Posterior vena cava (tissue), 2 donors: ENCODE data around the gene NEK7. TPM values are rescaled to one million over a fixed set of nuclear protein-coding genes. Genes with fewer than 3 reads are reported as not detected.

Experiments
- DNase-seq: peaks from one replicate; pipeline ENCODE4 v3.0.0-alpha.2; 2020; ENCODE audit warnings: low spot score
- intact Hi-C, 2 donors: fragments of 100-400 bp; cut with DNase I; formaldehyde crosslinking; loops; one replicate each; pipeline versions ENCODE4 v1.14.1 to v1.14.2; 2022 to 2023
- total RNA-seq, 2 donors: library from RNA; stranded (reverse); fragmentation: NEBNext Ultra II Directional; extraction: Animal tissue kit (Norgen Biotek cat#: 25700); gene quantifications; one replicate each; pipeline ENCODE4 v1.2.1, GENCODE V29; 2021
- donor health status: DM: yes; HTN: yes; CAD: no.
- donor health status: DM: yes; HTN: yes; CAD: no.

The NEK7 gene
- total RNA-seq, 2 donors from 2014 or later: 117 to 165 TPM

- intact Hi-C loops: no loop called here
- no peak for DNase-seq
These were observed 9.3 kb downstream of the NEK7 start for GRCh38 chr1:198165927-198166647.

DNA sequence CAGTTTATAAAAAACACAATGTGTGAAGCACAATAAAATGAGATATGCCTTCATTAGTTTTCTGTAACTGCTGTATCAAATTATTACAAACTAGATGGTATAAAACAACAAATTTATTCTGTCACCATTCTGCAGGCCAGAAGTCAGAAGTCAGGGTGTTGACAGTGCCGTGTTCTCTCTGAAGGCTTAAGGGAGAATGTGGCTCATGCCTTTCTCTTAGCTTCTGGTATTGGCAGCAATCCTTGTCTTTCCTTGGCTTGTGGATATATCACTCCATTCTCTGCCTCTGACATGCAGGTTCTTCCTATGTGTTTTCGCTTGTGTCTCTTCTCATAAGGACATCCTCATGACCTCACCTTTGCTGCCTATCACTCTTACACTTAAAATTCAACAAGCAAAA is 10.1 kb downstream of the NEK7 start:
- intact Hi-C loops: no loop called here
- no peak for DNase-seq

GRCh38 chr1:198167436-198167934 is 10.7 kb downstream of the NEK7 start:
- intact Hi-C loops: no loop called here
- DNase-seq: no peak

- intact Hi-C loops: no loop called here
- DNase-seq: no peak
These were observed 11.4 kb downstream of the NEK7 start for GRCh38 chr1:198168227-198168626.

DNA sequence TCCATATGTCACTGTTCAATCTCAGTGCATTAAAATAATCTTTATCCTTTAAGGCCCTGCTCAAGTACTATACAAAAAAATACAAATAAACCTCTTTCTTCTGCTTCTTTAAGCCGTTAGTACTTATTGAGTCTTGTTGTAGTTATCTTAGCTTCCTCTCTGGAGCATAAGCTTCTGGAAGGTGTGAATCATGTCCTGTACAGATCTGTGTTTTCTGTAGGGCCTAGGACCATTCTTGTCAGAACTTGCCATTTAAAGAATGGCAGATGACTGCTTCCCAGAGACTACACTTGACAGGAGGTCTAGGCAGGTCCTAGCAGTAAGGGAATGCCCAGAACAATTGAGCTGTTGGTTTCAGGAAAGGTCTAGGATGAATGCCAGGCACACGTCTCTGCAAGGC is 12.9 kb downstream of the NEK7 start:
- intact Hi-C loops: no loop called here
- DNase-seq: no peak

- intact Hi-C loops: no loop called here
- no peak for DNase-seq
These were observed 15.1 kb downstream of the NEK7 start for GRCh38 chr1:198171667-198172540.

DNA sequence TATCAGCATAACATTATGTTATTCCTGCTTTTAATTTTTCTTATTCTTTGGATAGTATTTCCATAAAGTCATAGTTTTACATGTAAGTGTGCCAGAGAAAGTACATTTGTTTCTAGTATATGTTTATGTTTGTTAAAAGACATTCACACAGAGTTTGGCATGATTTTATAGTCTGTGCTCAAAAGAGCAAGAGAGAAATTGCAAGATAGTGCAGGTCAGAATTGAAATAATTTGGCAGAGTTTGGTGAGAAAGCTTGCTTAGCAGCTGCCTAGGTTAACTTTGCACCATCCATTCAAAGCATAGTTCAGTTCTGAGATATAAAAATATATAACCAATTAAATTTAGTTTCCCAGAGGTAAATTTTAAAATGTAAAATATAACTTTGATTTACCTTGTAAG is 17.0 kb downstream of the NEK7 start:
- intact Hi-C loops: no loop called here
- no peak for DNase-seq

GRCh38 chr1:198174297-198174696 is 17.5 kb downstream of the NEK7 start:
- intact Hi-C loops: no loop called here
- no peak for DNase-seq

DNA sequence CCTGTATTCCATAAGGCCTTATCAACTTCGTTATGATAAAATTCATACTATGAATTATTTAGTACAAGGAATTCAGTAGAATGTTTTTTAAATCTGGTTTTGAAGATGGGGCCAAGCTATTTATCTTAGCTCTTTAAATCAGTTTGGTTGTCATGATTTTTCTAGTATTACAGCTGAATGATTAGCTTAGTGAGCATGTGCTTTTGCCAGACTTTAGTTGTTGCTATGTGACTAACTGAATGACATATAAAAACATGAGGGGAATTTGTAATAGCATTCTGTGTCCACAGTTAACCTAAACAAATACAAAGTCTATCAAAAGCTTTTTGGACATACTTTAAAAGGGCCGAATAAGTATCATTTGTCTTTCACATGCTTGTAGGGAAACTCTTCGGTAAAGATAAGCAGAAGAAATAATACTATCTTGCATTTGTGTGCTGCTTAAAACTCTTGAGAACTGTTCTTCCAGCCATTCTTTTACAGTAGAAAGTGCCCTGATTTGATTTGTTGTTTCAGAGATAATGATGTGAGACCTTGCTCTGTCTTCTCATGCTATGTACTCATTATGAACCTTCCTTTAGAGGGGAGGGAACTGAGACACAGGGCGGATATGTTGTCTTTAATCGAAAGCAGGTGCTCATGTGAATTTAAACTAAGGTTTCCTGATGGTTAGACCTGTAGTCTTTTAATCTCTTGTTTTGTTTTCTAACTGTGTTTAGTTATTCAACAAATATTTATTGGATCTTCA is 18.8 kb downstream of the NEK7 start:
- no peak for DNase-seq
- intact Hi-C loops: no loop called here

DNA sequence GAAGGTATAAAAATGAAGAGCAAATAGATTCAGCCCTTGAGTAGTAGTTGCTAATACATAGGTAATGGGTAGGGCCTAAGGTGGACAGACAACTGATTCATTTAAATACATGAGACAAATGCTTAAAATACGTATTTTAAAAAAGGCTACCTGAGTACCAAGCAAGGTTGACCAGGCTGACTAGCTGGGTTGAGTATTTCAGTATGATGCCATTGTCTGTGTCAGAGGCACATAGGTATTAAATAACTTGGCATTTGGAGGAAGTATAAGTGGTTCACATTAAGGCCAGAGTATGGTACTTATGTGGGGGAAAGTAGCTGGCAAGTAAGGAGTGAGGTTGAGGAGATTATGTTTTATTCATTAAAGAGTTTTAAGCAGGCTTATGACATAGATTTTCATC is 19.4 kb downstream of the NEK7 start:
- intact Hi-C loops: no loop called here
- DNase-seq: no peak

GRCh38 chr1:198177546-198177945 is 20.7 kb downstream of the NEK7 start:
- intact Hi-C loops: no loop called here
- DNase-seq: no peak

DNA sequence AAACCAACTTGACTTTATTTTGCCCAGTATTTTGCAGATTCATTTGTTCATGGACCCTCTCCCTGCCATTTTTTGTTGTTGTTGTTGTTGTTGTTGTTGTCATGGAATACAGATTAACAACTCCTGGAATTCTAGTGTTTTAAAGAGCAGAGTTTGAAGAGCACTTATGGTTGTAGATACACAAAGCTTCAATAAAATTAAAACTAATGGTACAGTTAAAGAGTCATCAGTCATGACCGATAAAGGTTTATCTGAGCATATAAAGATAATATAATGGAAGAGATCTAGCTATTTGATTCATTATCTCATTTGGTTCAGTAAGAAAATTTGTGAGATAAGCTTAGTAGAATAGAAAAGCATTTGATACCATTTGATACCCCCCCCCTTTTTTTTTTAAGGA is 21.8 kb downstream of the NEK7 start:
- no peak for DNase-seq
- intact Hi-C loops: no loop called here

GRCh38 chr1:198179556-198179981 is 22.8 kb downstream of the NEK7 start:
- DNase-seq: no peak
- intact Hi-C loops: no loop called here

DNA sequence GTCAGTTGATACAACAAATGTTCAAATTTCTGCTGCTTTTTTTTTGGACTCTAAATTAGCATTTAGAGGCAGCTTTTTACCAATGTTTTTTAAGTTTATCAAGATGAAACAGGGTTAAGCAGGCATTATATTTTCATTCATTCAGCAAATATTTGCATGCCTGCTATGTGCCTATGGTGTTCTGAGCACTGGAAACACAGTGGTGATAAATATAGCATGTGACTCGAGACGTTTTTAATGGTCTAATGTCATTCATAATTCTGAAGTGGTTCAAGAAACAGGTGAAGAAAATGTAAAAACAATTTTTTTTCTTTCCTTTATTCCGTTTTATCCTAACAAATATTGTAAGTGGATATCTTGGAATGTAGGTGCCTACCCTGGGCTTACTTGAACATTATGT is 26.8 kb downstream of the NEK7 start:
- intact Hi-C loops: no loop called here
- DNase-seq: no peak

DNA sequence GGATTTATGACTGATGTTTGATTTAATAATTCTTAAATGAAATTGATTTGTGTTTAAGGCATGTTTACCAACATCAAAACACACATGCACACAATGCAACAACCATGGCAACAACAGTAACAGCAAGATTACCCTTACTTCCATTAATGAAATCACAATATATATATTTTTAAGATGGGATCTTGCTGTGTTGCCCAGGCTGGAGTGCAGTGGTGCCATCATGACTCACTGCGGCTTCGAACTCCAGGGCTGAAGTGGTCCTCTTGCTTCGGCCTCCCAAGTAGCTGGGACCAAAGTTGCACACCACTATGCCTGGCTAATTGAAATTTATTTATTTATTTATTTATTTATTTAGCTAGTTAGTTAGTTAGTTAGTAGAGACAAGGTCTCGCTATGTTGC is 27.7 kb downstream of the NEK7 start:
- DNase-seq: no peak
- intact Hi-C loops: no loop called here

GRCh38 chr1:198185146-198185545 is 28.3 kb downstream of the NEK7 start:
- intact Hi-C loops: no loop called here
- DNase-seq: no peak

GRCh38 chr1:198185759-198186158 is 29.0 kb downstream of the NEK7 start:
- intact Hi-C loops: no loop called here
- DNase-seq: no peak

DNA sequence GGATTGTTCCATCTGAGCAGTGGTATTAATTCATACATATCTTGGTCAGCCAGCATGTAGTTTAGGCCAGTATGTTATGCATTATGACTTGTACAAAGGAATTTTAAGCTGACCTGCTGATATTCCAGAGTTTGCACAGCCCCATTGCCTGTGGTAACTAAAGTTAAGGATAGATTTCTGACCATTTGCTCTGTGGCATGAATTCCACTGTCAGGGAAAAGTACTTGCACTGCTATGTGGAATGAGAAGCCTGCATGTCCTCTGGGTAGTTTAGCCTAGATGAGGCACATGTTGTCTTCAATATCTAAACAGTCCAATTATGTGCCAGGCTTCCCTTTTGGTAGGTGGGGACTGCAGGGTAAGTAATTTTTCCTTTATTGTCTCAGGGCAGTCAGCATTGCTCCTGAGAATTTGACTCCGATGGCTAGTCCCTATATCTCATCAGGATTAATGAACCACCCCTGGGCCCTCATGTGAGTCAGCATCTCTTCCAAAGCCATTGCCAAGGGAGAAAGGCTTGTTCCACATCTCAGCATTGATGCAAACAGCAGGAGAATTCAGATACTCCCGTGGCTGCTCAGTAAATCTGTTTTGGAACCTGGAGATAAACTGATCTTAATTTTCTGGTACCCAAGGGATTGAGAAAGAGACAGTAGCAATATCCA is 30.2 kb downstream of the NEK7 start:
- intact Hi-C loops: no loop called here
- no peak for DNase-seq

DNA sequence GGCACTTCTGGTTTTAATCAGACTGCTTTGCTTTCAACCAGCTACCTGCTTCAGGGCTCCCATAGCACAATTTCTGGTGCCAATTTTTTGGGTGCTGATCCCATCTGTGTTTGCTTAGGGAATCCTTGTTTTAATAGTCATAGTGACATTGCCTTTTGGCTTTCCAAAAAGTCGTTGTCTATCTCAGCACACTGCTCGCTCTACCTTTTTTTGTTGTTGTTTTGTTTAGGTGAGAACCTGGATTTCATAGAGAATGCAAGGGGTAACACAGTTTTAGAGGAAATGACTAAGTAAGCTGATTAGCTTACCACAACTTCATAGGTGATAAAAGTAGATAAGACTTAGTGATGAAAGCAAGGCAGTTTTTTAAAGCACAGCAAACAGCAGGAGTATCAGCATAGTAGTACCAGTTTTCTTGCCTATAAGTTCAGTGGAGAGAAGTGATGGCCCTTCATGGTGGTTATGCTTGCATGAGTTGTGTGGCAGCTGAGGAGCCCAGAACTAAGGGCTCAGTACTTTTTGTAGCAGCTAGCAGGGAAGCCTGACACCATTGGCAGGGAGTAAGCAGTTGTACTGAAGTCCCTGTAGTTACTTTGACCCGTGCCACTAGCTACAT is 31.3 kb downstream of the NEK7 start:
- intact Hi-C loops: no loop called here

More for the DNA sequence above, 31.3 kb downstream of the NEK7 start:
- no peak for DNase-seq
